Skeletal muscle cell (primary cell): ENCODE data around the gene ALDOA.
"Not testable (repeated sequence)": the region's sequence is repeated elsewhere in the genome, so short reads cannot be mapped to it uniquely, and the experiment has no call there.

Experiments
- DNase-seq: peaks from one replicate; pipeline ENCODE4 v3.0.0-alpha.2; 2010; ENCODE audit warnings: low read depth
- H3K4me3 ChIP-seq: 2 replicates; pipeline ENCODE4 v1.5.1; 2011; ENCODE audit warnings: low read depth, mild to moderate bottlenecking, control low read depth, low read length, moderate library complexity

ALDOA gene

DNA sequence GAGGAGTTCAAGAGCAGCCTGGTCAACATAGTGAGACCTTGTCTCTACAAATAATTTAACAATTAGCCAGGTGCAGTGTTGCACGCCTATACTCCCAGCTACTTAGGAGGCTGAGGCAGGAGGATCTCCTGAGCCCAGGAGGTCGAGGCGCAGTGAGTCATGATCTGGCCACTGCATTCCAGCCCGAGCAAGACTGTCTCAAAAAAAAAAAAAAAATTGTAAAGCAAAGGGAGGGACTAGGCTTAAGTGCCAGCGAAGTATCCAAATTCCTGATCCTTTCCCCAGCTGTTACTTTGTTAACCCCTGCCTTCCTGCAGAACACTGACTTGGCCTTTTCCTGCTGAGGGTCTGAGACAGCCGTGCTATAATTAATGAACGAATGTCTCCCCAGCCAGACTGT is 45.1 kb downstream of the ALDOA start:
- no peak overlapping the region for H3K4me3 ChIP-seq
- no peak for DNase-seq

DNA sequence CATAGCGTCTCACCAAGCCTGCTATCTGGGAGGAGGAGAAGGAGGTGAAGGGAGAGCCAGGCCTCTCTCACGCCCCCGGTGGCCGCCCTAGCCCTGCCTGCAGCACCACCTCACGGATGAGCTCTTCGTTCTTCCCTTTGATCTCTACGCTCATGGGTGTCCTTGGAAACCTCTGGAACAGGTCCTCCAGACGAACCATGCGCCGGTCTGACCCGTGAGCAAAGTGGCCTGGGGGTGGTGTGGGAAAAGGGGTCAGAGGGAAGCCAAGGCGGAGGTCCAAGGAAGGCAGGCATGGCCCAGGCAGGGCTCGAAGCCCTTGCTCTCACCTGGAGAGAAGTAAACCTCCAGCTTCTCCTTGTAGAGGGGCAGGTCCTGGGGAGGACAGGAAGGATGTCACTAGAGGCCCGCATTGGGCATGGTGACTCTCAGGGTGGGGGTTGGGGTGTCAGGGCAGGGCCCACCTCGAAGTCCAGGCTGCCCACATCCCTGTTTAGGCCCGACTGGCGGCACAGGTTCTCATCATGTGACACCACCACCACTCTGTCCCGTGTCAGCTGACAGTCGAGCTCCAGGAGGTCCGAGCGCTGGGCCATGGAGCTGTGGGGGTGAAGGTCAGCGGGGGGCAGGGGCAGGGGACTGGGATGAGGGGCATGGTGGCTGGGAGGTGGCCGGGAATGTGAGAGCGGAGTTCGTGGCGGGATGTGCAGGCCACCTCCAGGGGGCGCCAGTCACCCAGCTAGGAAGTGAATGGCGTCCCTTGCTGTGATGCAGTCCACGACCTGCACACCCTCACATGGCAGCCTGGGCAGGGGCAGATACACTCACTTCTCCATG is 46.9 kb downstream of the ALDOA start:
- no peak for DNase-seq
- no peak overlapping the region for H3K4me3 ChIP-seq

DNA sequence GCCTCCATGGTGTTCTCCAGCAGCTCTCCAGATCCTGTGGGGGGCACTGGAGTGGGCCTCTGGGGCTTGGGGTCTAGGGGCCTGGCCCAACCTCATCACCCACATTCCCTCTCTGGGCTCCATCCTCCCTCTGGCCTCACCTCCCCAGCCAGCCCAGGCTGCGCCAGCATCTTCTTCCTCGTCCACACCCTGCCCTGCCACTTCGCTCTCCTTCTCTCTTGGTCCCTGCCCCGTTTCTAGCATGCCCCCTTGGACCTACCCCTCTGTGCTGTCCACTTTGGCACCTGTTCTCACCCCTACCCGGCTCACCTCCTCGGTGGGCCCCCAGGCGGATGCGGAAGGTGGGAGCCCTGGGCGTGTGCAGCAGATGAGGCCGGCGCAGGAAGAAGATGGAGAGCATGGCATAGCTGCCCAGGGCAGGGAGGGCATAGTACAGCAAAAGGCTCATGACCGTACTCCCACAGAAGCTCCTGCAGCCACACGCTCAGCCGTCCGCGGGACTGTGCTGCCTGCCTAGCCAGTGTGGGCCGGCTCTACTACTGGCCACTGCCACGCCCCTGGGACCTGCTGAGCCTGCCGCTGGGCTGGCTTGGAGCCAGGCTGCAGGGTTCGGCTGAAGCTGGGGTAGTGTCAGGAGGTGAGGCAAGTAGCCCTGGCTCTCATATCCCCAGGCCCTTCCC is 47.6 kb downstream of the ALDOA start, which contains the start of gene GDPD3:
GDPD3 (minus strand) TSS at position 507 of the 680 bp plus-strand sequence; CDS start at position 448, 59 bp downstream.
- no peak for DNase-seq
- no peak within 1 kb of the TSS for H3K4me3 ChIP-seq

GRCh38 chr16:30113711-30114333 is 48.3 kb downstream of the ALDOA start:
- H3K4me3 ChIP-seq = no peak overlapping the region
- no peak for DNase-seq

DNA sequence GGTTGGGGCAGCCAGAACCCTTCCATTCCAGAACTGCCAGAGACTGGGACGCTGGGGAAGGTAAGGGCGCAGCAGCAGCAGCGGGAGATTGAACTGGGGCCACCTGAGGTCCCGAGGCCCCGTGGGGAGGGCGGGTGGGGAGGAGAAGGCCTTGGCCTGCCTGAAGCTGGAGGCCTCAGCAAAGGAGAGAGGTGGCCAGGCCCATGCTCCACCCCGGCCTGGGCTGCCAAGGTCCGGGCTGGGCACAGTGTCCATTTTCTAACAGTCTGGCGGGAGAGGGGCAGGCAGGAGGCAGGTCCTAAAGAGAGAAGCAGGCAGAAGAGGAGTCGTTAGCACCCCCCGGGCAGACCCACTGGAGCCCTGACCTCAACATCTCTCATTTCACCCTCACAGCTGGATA is 48.9 kb downstream of the ALDOA start:
- no peak for DNase-seq
- H3K4me3 ChIP-seq = no peak overlapping the region

DNA sequence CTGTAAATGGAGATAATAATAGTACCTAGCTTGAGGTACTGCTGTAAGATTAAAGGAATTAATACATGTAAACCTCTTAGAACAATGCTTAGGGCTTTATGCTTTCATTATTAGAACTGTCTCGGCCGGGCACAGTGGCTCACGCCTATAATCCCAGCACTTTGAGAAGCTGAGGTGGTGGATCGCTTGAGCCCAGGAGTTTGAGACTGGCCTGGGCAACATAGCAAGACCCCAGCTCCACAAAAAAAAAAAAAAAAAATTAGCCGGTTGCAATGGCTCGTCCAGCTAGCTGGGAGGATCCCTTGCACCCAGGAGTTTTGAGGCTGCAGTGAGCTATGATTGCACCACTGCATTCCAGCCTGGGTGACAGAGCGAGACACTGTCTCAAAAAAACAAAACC is 49.3 kb downstream of the ALDOA start:
- H3K4me3 ChIP-seq, DNase-seq: not testable (repeated sequence)

GRCh38 chr16:30115238-30115637 is 49.7 kb downstream of the ALDOA start:
- no peak overlapping the region for H3K4me3 ChIP-seq
- DNase-seq = no peak

GRCh38 chr16:30116291-30117207 is 51.0 kb downstream of the ALDOA start:
- H3K4me3 ChIP-seq = no peak overlapping the region
- DNase-seq = no peak

GRCh38 chr16:30117768-30118167 is 52.2 kb downstream of the ALDOA start:
- no peak overlapping the region for H3K4me3 ChIP-seq
- no peak for DNase-seq

- H3K4me3 ChIP-seq = no peak overlapping the region
- DNase-seq = no peak
These were observed 53.9 kb downstream of the ALDOA start for GRCh38 chr16:30119428-30119827.
